Liver (tissue), 9 donors: ENCODE data around the gene SIK3. TPM values are rescaled to one million over a fixed set of nuclear protein-coding genes. Genes with fewer than 3 reads are reported as not detected.

ENCODE experiments used
- DNase-seq: peaks from one replicate; pipeline ENCODE4 v3.0.0-alpha.2; 2017; ENCODE audit warnings: low spot score
- H3K27ac ChIP-seq, 2 donors: one replicate each; pipeline ENCODE4 v1.7.0; 2013; ENCODE audit warnings: inconsistent platforms in 2 of 2, low read length in 2 of 2, control low read depth in 1 of 2, low read depth in 1 of 2, mild to moderate bottlenecking in 1 of 2
- H3K27me3 ChIP-seq, 4 donors: one replicate each; pipeline versions ENCODE4 v1.6.1 to v1.7.0; 2013; ENCODE audit warnings: low read length in 3 of 4, inconsistent platforms in 1 of 4, mild to moderate bottlenecking in 1 of 4, moderate library complexity in 1 of 4; ENCODE audit not compliant: control insufficient read depth in 4 of 4, insufficient read depth in 4 of 4
- H3K36me3 ChIP-seq, 4 donors: one replicate each; pipeline versions ENCODE4 v1.6.1 to v1.7.0; 2013; ENCODE audit warnings: low read length in 3 of 4, mild to moderate bottlenecking in 3 of 4, low read depth in 1 of 4, moderate library complexity in 1 of 4; ENCODE audit not compliant: control insufficient read depth in 4 of 4, insufficient read depth in 3 of 4
- H3K4me1 ChIP-seq, 4 donors: one replicate each; pipeline versions ENCODE4 v1.6.1 to v1.7.0; 2013; ENCODE audit warnings: low read length in 3 of 4, mild to moderate bottlenecking in 3 of 4, moderate library complexity in 1 of 4; ENCODE audit not compliant: control insufficient read depth in 4 of 4, insufficient read depth in 4 of 4
- H3K4me3 ChIP-seq, 3 donors: one replicate each; pipeline versions ENCODE4 v1.6.1 to v1.7.0; 2013; ENCODE audit warnings: low read length in 3 of 3, control low read depth in 1 of 3, low read depth in 1 of 3, mild to moderate bottlenecking in 1 of 3
- H3K9ac ChIP-seq, 2 donors: one replicate each; pipeline ENCODE4 v1.7.0; 2013; ENCODE audit warnings: low read length in 2 of 2, mild to moderate bottlenecking in 2 of 2, moderate library complexity in 2 of 2, control low read depth in 1 of 2, low read depth in 1 of 2
- H3K9me3 ChIP-seq, 4 donors: one replicate each; pipeline versions ENCODE4 v1.6.1 to v1.7.0; 2013; ENCODE audit warnings: low read length in 3 of 4; ENCODE audit not compliant: control insufficient read depth in 4 of 4
- EGR1 ChIP-seq, 2 donors: IDR thresholded peaks; 2 replicates each; pipeline ENCODE4 v1.6.1; 2016 to 2018; ENCODE audit warnings: antibody characterized with exemption in 2 of 2, low read depth in 2 of 2
- FOXA1 ChIP-seq: IDR thresholded peaks from 2 replicates; pipeline ENCODE4 v1.6.1; 2016; ENCODE audit warnings: antibody characterized with exemption
- FOXA2 ChIP-seq: IDR thresholded peaks from 2 replicates; pipeline ENCODE4 v1.6.1; 2016; ENCODE audit warnings: antibody characterized with exemption
- GABPA ChIP-seq, 2 donors: IDR thresholded peaks in 1 of 2; conservative IDR thresholded peaks in 1 of 2; 2 replicates each; pipeline ENCODE4 v1.6.1; 2016; ENCODE audit warnings: antibody characterized with exemption in 2 of 2, mild to moderate bottlenecking in 1 of 2, moderate library complexity in 1 of 2
- HNF4A ChIP-seq, 2 donors: conservative IDR thresholded peaks; 2 replicates each; pipeline ENCODE4 v1.6.1; 2016; ENCODE audit warnings: antibody characterized with exemption in 2 of 2, mild to moderate bottlenecking in 2 of 2
- HNF4G ChIP-seq: IDR thresholded peaks from 2 replicates; pipeline ENCODE4 v1.6.1; 2016; ENCODE audit warnings: antibody characterized with exemption
- JUND ChIP-seq, 2 donors: IDR thresholded peaks; 2 replicates each; pipeline ENCODE4 v1.6.1; 2016; ENCODE audit warnings: antibody characterized with exemption in 2 of 2
- NR2F2 ChIP-seq: IDR thresholded peaks from 2 replicates; pipeline ENCODE4 v1.6.1; 2016; ENCODE audit warnings: antibody characterized with exemption
- RAD21 ChIP-seq, 2 donors: IDR thresholded peaks; 2 replicates each; pipeline ENCODE4 v1.6.1; 2016; ENCODE audit warnings: antibody characterized with exemption in 2 of 2, mild to moderate bottlenecking in 2 of 2
- RXRA ChIP-seq, 2 donors: IDR thresholded peaks; 2 replicates each; pipeline ENCODE4 v1.6.1; 2017 to 2018; ENCODE audit warnings: antibody characterized with exemption in 2 of 2, mild to moderate bottlenecking in 1 of 2
- SP1 ChIP-seq: IDR thresholded peaks from 2 replicates; pipeline ENCODE4 v1.6.1; 2018; ENCODE audit warnings: antibody characterized with exemption, mild to moderate bottlenecking
- TAF1 ChIP-seq: conservative IDR thresholded peaks from 2 replicates; pipeline ENCODE4 v1.6.1; 2016; ENCODE audit warnings: antibody characterized with exemption, mild to moderate bottlenecking
- ZBTB33 ChIP-seq: IDR thresholded peaks from 2 replicates; pipeline ENCODE4 v1.6.1; 2016; ENCODE audit warnings: antibody characterized with exemption
- WGBS: extraction: QIAGEN DNeasy Blood & Tissue Kit; methylation state at CpG from one replicate; pipeline ENCODE4 v1.1.7; 2013; 5-methylcytosine and 5-hydroxymethylcytosine counted together
- polyA plus RNA-seq, 2 donors: library from polyadenylated mRNA; stranded (reverse) in 1 of 2; unstranded in 1 of 2; fragments of 200-250 nt in 1 of 2; fragments of >200 nt in 1 of 2; fragmentation: Nextera tagmentation in 1 of 2; extraction: Ambion mirVana in 1 of 2; gene quantifications; one replicate each; pipeline versions ENCODE4 v1.2.1 to v1.2.3, GENCODE V29; 2013 to 2015
- total RNA-seq, 2 donors: library from RNA; depleted of rRNA; stranded (reverse); fragments of >200 nt; gene quantifications; one replicate each; pipeline ENCODE4 v1.2.3, GENCODE V29; 2014
- TF ChIP-seq, protein P1 (sequence below): fragments of 150-350 bp; IDR thresholded peaks from 2 replicates; pipeline ENCODE4 v1.5.1; 2017; ENCODE audit warnings: improper control_type of control experiment, low read depth, low read length; ENCODE audit not compliant: missing input control
- TF ChIP-seq, protein P2 (sequence below): IDR thresholded peaks from 2 replicates; pipeline ENCODE4 v1.6.1; 2016; ENCODE audit warnings: antibody characterized with exemption
- TF ChIP-seq, protein P3 (sequence below): IDR thresholded peaks from 2 replicates; pipeline ENCODE4 v1.6.1; 2016; ENCODE audit warnings: antibody characterized with exemption, mild to moderate bottlenecking
- TF ChIP-seq, protein P4 (sequence below): IDR thresholded peaks from 2 replicates; pipeline ENCODE4 v1.6.1; 2016; ENCODE audit warnings: antibody characterized with exemption
- donor health status: healthy.
- donor health status: healthy.
- donor health status: healthy.
- donor health status: healthy.
- donor health status: healthy.

SIK3 gene
- total and polyA plus RNA-seq, 4 donors = 6.9 to 52.4 (median 14.4) TPM

DNA sequence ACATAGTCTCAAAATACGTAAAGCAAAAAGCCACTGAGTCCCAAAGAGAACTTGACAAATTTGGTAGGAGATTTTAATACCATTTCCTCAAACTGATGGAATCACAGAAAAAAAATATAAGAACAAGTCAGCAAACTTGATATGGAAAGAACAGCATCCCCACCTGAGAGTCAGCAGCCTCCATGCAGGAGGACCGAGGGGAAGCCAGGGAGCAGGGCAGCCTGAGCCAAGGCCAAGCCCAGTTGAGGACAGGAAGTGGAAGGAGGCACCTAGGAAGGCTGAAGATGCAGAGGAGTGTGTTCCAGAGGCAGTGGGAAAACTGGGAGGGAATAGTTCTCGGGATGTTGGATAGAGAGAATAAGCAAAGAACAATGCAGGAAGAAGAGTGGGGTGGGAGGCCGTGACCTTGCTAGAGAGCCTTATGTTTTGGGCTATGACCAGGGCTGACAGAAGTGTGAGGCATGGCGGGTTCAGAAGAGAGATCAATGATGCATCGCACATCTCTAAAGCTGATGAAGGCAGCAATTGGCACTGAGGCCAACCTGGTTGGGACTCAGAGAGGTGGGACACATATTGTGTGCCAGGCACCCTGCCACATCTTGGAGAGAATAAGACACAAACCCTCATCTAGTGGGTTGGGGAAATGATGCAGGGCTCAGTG lies 290.5 kb downstream of the SIK3 start:
- H3K4me1 ChIP-seq = peaks cover 18 to 39% (median 33%) of the 10 kb centered on the region in 4 donors
- H3K27ac ChIP-seq = peak overlapping the region; percentile 92 to 94
- no peaks in the 10 kb centered on the region for H3K36me3 ChIP-seq
- no peak for DNase-seq
- H3K9ac ChIP-seq = peak overlapping the region in 1 of 2 donors; percentile 44
- H3K4me3 ChIP-seq = no peak overlapping the region
- no peaks in the 10 kb centered on the region for H3K27me3 ChIP-seq
- WGBS = 68% methylated on average over 6 of the region's 6 CpGs
- H3K9me3 ChIP-seq = no peaks in the 10 kb centered on the region
- TF ChIP-seq RXRA (IDR thresholded peaks at IDR 0.05) = no peak
- TF ChIP-seq NR2F2 = no peak
- no peak for TF ChIP-seq GABPA (IDR thresholded peaks at IDR 0.05 in 1 of 2, conservative IDR thresholded peaks at IDR 0.05 in 1 of 2)
- TF ChIP-seq, protein P1, sequence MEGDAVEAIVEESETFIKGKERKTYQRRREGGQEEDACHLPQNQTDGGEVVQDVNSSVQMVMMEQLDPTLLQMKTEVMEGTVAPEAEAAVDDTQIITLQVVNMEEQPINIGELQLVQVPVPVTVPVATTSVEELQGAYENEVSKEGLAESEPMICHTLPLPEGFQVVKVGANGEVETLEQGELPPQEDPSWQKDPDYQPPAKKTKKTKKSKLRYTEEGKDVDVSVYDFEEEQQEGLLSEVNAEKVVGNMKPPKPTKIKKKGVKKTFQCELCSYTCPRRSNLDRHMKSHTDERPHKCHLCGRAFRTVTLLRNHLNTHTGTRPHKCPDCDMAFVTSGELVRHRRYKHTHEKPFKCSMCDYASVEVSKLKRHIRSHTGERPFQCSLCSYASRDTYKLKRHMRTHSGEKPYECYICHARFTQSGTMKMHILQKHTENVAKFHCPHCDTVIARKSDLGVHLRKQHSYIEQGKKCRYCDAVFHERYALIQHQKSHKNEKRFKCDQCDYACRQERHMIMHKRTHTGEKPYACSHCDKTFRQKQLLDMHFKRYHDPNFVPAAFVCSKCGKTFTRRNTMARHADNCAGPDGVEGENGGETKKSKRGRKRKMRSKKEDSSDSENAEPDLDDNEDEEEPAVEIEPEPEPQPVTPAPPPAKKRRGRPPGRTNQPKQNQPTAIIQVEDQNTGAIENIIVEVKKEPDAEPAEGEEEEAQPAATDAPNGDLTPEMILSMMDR = no peak
- no peak for TF ChIP-seq RAD21 (IDR thresholded peaks at IDR 0.05)
- TF ChIP-seq EGR1 (IDR thresholded peaks at IDR 0.05; ENCODE audit: low read depth in 2 of 2) = no peak

DNA sequence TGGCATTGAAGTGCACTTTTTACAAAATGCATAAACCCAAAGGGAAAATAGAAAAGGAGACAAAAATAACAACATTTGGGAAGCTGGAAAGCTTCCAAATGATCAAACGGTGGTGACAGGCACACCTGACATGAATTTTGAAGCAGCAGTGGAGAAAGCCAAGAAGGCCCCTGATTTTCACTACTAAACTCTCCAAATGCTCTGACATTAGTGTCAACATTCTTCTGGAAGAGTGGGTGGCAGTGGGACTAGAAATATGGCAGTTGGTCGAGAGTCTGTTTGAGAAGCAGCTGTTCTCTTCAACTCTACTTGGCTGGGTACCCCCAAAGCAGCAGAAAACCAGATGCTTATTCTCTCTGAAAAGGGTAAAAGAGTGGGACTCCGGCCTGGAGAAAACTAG lies 294.2 kb downstream of the SIK3 start:
- no peak for DNase-seq
- H3K4me1 ChIP-seq = peaks cover 13 to 31% (median 25%) of the 10 kb centered on the region in 4 donors
- WGBS = 71% methylated on average over 3 of the region's 3 CpGs

More for the DNA sequence above, 294.2 kb downstream of the SIK3 start:
- Histone ChIP-seq H3K9ac (no peak overlapping the region), H3K36me3 (no peaks in the 10 kb centered on the region), H3K27ac (no peak overlapping the region), H3K9me3 (no peaks in the 10 kb centered on the region), H3K27me3 (no peaks in the 10 kb centered on the region), H3K4me3 (no peak overlapping the region)
- TF ChIP-seq FOXA2 (no peak), FOXA1 (no peak), RAD21 (IDR thresholded peaks at IDR 0.05) (no peak), GABPA (IDR thresholded peaks at IDR 0.05 in 1 of 2, conservative IDR thresholded peaks at IDR 0.05 in 1 of 2) (no peak), ZBTB33 (no peak), HNF4A (conservative IDR thresholded peaks at IDR 0.05) (no peak), SP1 (no peak), TAF1 (no peak), RXRA (IDR thresholded peaks at IDR 0.05) (no peak), HNF4G (no peak), NR2F2 (no peak), JUND (IDR thresholded peaks at IDR 0.05) (no peak)
- TF ChIP-seq, protein P1 = no peak
- TF ChIP-seq, protein P2, sequence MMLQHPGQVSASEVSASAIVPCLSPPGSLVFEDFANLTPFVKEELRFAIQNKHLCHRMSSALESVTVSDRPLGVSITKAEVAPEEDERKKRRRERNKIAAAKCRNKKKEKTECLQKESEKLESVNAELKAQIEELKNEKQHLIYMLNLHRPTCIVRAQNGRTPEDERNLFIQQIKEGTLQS = no peak
- TF ChIP-seq, protein P3, sequence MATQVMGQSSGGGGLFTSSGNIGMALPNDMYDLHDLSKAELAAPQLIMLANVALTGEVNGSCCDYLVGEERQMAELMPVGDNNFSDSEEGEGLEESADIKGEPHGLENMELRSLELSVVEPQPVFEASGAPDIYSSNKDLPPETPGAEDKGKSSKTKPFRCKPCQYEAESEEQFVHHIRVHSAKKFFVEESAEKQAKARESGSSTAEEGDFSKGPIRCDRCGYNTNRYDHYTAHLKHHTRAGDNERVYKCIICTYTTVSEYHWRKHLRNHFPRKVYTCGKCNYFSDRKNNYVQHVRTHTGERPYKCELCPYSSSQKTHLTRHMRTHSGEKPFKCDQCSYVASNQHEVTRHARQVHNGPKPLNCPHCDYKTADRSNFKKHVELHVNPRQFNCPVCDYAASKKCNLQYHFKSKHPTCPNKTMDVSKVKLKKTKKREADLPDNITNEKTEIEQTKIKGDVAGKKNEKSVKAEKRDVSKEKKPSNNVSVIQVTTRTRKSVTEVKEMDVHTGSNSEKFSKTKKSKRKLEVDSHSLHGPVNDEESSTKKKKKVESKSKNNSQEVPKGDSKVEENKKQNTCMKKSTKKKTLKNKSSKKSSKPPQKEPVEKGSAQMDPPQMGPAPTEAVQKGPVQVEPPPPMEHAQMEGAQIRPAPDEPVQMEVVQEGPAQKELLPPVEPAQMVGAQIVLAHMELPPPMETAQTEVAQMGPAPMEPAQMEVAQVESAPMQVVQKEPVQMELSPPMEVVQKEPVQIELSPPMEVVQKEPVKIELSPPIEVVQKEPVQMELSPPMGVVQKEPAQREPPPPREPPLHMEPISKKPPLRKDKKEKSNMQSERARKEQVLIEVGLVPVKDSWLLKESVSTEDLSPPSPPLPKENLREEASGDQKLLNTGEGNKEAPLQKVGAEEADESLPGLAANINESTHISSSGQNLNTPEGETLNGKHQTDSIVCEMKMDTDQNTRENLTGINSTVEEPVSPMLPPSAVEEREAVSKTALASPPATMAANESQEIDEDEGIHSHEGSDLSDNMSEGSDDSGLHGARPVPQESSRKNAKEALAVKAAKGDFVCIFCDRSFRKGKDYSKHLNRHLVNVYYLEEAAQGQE = no peak
- TF ChIP-seq, protein P4, sequence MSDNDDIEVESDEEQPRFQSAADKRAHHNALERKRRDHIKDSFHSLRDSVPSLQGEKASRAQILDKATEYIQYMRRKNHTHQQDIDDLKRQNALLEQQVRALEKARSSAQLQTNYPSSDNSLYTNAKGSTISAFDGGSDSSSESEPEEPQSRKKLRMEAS = no peak
